B cell (primary cell): Measurements from ENCODE around the gene RBM23. TPM values are rescaled to one million over a fixed set of nuclear protein-coding genes. Genes with fewer than 3 reads are reported as not detected.

Source experiments
- ATAC-seq: fragments of 200-7000 bp; cut with Tn5 transposase; one replicate; pipeline ENCODE4 v1.10.0; 2021; ENCODE audit warnings: low read depth, mild to moderate bottlenecking, moderate number of reproducible peaks, moderate library complexity
- CTCF ChIA-PET: fragments of 350-600 bp; sonication (Branson Sonifier 250); formaldehyde crosslinking; loops from one replicate; lab custom pipeline; 2021; ENCODE audit warnings: antibody characterized with exemption, inconsistent platforms; lab: Charles Lee
- POLR2A ChIA-PET: fragments of 350-600 bp; sonication (Branson Sonifier 250); formaldehyde crosslinking; loops from one replicate; lab custom pipeline; 2021; ENCODE audit warnings: antibody characterized with exemption; lab: Charles Lee
- DNase-seq: peaks from one replicate; pipeline ENCODE4 v3.0.0; 2013
- H2AFZ ChIP-seq: 2 replicates; pipeline ENCODE4 v1.6.1; 2012; ENCODE audit warnings: mild to moderate bottlenecking, low read depth, low read length; ENCODE audit not compliant: insufficient read depth, poor library complexity, severe bottlenecking
- H3K27ac ChIP-seq, 2 donors: 1 replicate in 1 of 2; 2 replicates in 1 of 2; pipeline ENCODE4 v1.5.1; 2012 to 2013; ENCODE audit warnings: low read length in 2 of 2, mild to moderate bottlenecking in 2 of 2, moderate library complexity in 1 of 2
- H3K27me3 ChIP-seq, 4 experiments: fragments of 200-600 bp in 1 of 4; sonication (generic) in 1 of 4; replicated peaks in 1 of 4; 1 replicate in 2 of 4; 2 replicates in 2 of 4; pipeline versions ENCODE4 v1.6.1 to v1.7.0; 2013 to 2016; ENCODE audit warnings: low read length in 3 of 4, mild to moderate bottlenecking in 2 of 4, mixed read lengths in 1 of 4, moderate library complexity in 1 of 4; ENCODE audit not compliant: insufficient read depth in 4 of 4, control insufficient read depth in 3 of 4; ENCODE audit errors: control extremely low read depth in 1 of 4
- H3K36me3 ChIP-seq, 2 experiments: replicated peaks in 1 of 2; 1 replicate in 1 of 2; 2 replicates in 1 of 2; pipeline versions ENCODE4 v1.6.1 to v1.7.1; 2013; ENCODE audit warnings: low read length in 1 of 2; ENCODE audit not compliant: insufficient read depth in 2 of 2, control insufficient read depth in 1 of 2; ENCODE audit errors: control extremely low read depth in 1 of 2, extremely low read depth in 1 of 2
- H3K4me1 ChIP-seq, 2 donors: fragments of 200-600 bp in 1 of 2; sonication (generic) in 1 of 2; 1 replicate in 1 of 2; 2 replicates in 1 of 2; pipeline versions ENCODE4 v1.5.1 to v1.6.1; 2013 to 2017; ENCODE audit warnings: low read length in 2 of 2; ENCODE audit not compliant: control insufficient read depth in 2 of 2, insufficient read depth in 2 of 2
- H3K4me2 ChIP-seq: replicated peaks from 2 replicates; pipeline ENCODE3; 2012; ENCODE audit warnings: mild to moderate bottlenecking, low read depth, low read length; ENCODE audit not compliant: poor library complexity, severe bottlenecking
- H3K4me3 ChIP-seq, 5 experiments: fragments of 200-600 bp in 1 of 5; sonication (generic) in 1 of 5; 1 replicate in 3 of 5; 2 replicates in 2 of 5; pipeline versions ENCODE4 v1.5.1 to v1.7.0; 2011 to 2016; ENCODE audit warnings: low read length in 4 of 5, mild to moderate bottlenecking in 4 of 5, low read depth in 2 of 5, control low read depth in 1 of 5, moderate library complexity in 1 of 5; ENCODE audit not compliant: insufficient read depth in 1 of 5; ENCODE audit errors: control extremely low read depth in 1 of 5, extremely low read depth in 1 of 5
- H3K79me2 ChIP-seq: fragments of 200-600 bp; sonication (generic); one replicate; pipeline ENCODE4 v1.6.0; 2016; ENCODE audit warnings: low read length; ENCODE audit not compliant: control insufficient read depth, insufficient read depth
- H3K9ac ChIP-seq: fragments of 200-600 bp; sonication (generic); 2 replicates; pipeline ENCODE4 v1.6.1; 2017; ENCODE audit warnings: mild to moderate bottlenecking, low read length, moderate library complexity
- H3K9me3 ChIP-seq, 3 donors: one replicate each; pipeline versions ENCODE4 v1.6.1 to v1.7.1; 2013; ENCODE audit warnings: low read length in 2 of 3; ENCODE audit not compliant: control insufficient read depth in 2 of 3, insufficient read depth in 1 of 3; ENCODE audit errors: control extremely low read depth in 1 of 3
- H4K20me1 ChIP-seq: 2 replicates; pipeline ENCODE4 v1.6.0; 2012; ENCODE audit warnings: mild to moderate bottlenecking, low read length; ENCODE audit not compliant: insufficient read depth, control insufficient read depth, poor library complexity, severe bottlenecking
- H3K27ac Mint-ChIP-seq: one replicate; pipeline ENCODE4 v1.8.0; 2021; ENCODE audit warnings: mixed read lengths
- H3K27me3 Mint-ChIP-seq: one replicate; pipeline ENCODE4 v1.8.0; 2021; ENCODE audit warnings: mixed read lengths
- H3K4me1 Mint-ChIP-seq: one replicate; pipeline ENCODE4 v1.8.0; 2021; ENCODE audit warnings: mixed read lengths
- H3K4me3 Mint-ChIP-seq: one replicate; pipeline ENCODE4 v1.8.0; 2021; ENCODE audit warnings: mixed read lengths
- H3K9me3 Mint-ChIP-seq: one replicate; pipeline ENCODE4 v1.8.0; 2022; ENCODE audit warnings: mixed read lengths; ENCODE audit not compliant: insufficient read depth
- CTCF ChIP-seq: fragments of 200-600 bp; IDR thresholded peaks from one replicate; pipeline ENCODE4 v1.8.0; 2022; ENCODE audit warnings: antibody characterized with exemption, mild to moderate bottlenecking
- EZH2 ChIP-seq: IDR thresholded peaks from 2 replicates; pipeline ENCODE4 v1.6.1; 2012; ENCODE audit warnings: borderline replicate concordance, low read depth, mild to moderate bottlenecking, moderate library complexity, low read length; ENCODE audit not compliant: insufficient read depth, poor library complexity, severe bottlenecking
- WGBS: methylation state at CpG from one replicate; pipeline ENCODE4 v1.1.5; 2013; ENCODE audit warnings: missing lambda C conversion rate; ENCODE audit not compliant: insufficient coverage; 5-methylcytosine and 5-hydroxymethylcytosine counted together
- intact Hi-C: fragments of 100-400 bp; cut with micrococcal nuclease; formaldehyde crosslinking; loops from one replicate; pipeline ENCODE4 v1.10.0; 2022
- polyA plus RNA-seq: library from polyadenylated mRNA; depleted of rRNA; stranded (reverse); fragments of >200 nt; gene quantifications from 2 replicates; pipeline ENCODE4 v1.2.3, GENCODE V29; 2012
- total RNA-seq, 2 donors: library from RNA; stranded (reverse); fragments of 120-200 nt in 1 of 2; gene quantifications; 1 replicate in 1 of 2; 2 replicates in 1 of 2; pipeline versions ENCODE4 v1.2.3 to v1.2.4, GENCODE V29; 2013 to 2022

Gene RBM23
- total and polyA plus RNA-seq, 2 donors (not counting 1 experiment from before 2014, with no cell fraction given): 60.7 to 165 TPM

- DNase-seq (no peak), ATAC-seq (no peak)
- H3K79me2 ChIP-seq: no peaks in the 10 kb centered on the region
- H3K27ac Mint-ChIP-seq: no peak overlapping the region
- H3K27me3 ChIP-seq: no peaks in the 10 kb centered on the region
- no peaks in the 10 kb centered on the region for H4K20me1 ChIP-seq
- H3K27ac ChIP-seq: no peak overlapping the region
- H3K4me3 Mint-ChIP-seq: no peak overlapping the region
- H3K4me1 Mint-ChIP-seq: peaks cover 8% of the 10 kb centered on the region
- WGBS: no CpG with 5 or more reads among the region's 1 CpG
- no peak overlapping the region for H2AFZ ChIP-seq
- intact Hi-C loops: no loop called here
- H3K9me3 ChIP-seq: no peaks in the 10 kb centered on the region
- H3K36me3 ChIP-seq: no peaks in the 10 kb centered on the region
- TF ChIP-seq CTCF (no peak), EZH2 (no peak)
- no peaks in the 10 kb centered on the region for H3K27me3 Mint-ChIP-seq
- no peak overlapping the region for H3K4me2 ChIP-seq
- H3K4me3 ChIP-seq: no peak overlapping the region
- POLR2A ChIA-PET: interaction anchor here (0.7 kb wide), 1 partner anchor 169 kb away, joined by 3 read pairs; the partner anchor contains the start of gene OXA1L
- peaks cover under 1 to 8% of the 10 kb centered on the region in 2 donors for H3K4me1 ChIP-seq
- CTCF ChIA-PET: interaction anchor here (0.8 to 1.7 kb wide), 10 partner anchors 14 to 134 kb away, joined by 3 to 8 read pairs (median 4); partner anchors contain the start of gene AJUBA
- no peaks in the 10 kb centered on the region for H3K9me3 Mint-ChIP-seq
- no peak overlapping the region for H3K9ac ChIP-seq
Observed at GRCh38 chr14:22935156-22935555, 16.2 kb upstream of the RBM23 start.

GRCh38 chr14:22932146-22932545, 13.2 kb upstream of the RBM23 start:
- no peak overlapping the region for H3K4me3 Mint-ChIP-seq
- Histone ChIP-seq H2AFZ (no peak overlapping the region), H3K27me3 (no peaks in the 10 kb centered on the region), H3K4me2 (no peak overlapping the region), H3K36me3 (no peaks in the 10 kb centered on the region), H3K9me3 (no peaks in the 10 kb centered on the region), H3K79me2 (peaks cover 3% of the 10 kb centered on the region), H3K9ac (no peak overlapping the region), H4K20me1 (no peaks in the 10 kb centered on the region), H3K27ac (no peak overlapping the region), H3K4me1 (peaks cover 13 to 22% of the 10 kb centered on the region in 2 donors), H3K4me3 (no peak overlapping the region)
- no CpG with 5 or more reads among the region's 3 CpGs for WGBS
- H3K9me3 Mint-ChIP-seq: no peaks in the 10 kb centered on the region
- ChIA-PET POLR2A (interaction anchor here (0.7 kb wide), 1 partner anchor 22 kb away, joined by 3 read pairs; no protein-coding TSS in a partner anchor), CTCF (interaction anchor here (1.0 to 2.9 kb wide), 2 partner anchors 23 to 24 kb away, joined by 3 to 20 read pairs; partner anchors contain the start of gene HAUS4)
- H3K27me3 Mint-ChIP-seq: no peaks in the 10 kb centered on the region
- no peak overlapping the region for H3K27ac Mint-ChIP-seq
- DNase-seq (no peak), ATAC-seq (no peak)
- H3K4me1 Mint-ChIP-seq: peaks cover 18% of the 10 kb centered on the region
- intact Hi-C loops: no loop called here
- no peak for TF ChIP-seq EZH2
- TF ChIP-seq CTCF: no peak
